Fibroblast of lung (primary cell): Measurements from ENCODE around the gene ACAN.

Experiments
- EZH2 ChIP-seq: IDR thresholded peaks from 2 replicates; pipeline ENCODE4 v1.5.1; 2012; ENCODE audit warnings: low read length, control low read depth, mild to moderate bottlenecking; ENCODE audit errors: missing control alignments
- TF ChIP-seq, protein P1 (sequence below), 2 donors: IDR thresholded peaks in 1 of 2; conservative IDR thresholded peaks in 1 of 2; 1 replicate in 1 of 2; 2 replicates in 1 of 2; pipeline ENCODE4 v1.5.1; 2011 to 2012; ENCODE audit warnings: low read length in 2 of 2, control low read depth in 1 of 2, inconsistent platforms in 1 of 2, low read depth in 1 of 2, mild to moderate bottlenecking in 1 of 2

DNA sequence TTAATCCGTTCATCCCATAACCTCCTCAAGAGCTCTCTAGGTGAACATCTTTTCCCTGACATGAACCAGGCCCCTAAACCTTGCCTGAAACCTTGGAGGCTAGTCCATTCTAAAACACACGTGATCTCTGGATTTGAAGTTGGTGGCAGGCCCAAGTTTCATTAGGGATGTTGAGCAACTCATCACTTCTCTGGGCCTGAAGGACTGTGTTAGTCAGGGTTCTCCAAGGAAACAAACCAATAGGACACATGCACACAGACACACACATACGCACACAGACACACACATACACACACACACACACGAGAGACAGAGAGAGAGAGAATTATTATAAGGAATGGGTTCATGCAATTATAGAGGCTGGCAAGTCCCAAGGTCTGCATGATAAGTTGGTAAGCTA lies 31.9 kb downstream of the ACAN start:
- TF ChIP-seq, protein P1, sequence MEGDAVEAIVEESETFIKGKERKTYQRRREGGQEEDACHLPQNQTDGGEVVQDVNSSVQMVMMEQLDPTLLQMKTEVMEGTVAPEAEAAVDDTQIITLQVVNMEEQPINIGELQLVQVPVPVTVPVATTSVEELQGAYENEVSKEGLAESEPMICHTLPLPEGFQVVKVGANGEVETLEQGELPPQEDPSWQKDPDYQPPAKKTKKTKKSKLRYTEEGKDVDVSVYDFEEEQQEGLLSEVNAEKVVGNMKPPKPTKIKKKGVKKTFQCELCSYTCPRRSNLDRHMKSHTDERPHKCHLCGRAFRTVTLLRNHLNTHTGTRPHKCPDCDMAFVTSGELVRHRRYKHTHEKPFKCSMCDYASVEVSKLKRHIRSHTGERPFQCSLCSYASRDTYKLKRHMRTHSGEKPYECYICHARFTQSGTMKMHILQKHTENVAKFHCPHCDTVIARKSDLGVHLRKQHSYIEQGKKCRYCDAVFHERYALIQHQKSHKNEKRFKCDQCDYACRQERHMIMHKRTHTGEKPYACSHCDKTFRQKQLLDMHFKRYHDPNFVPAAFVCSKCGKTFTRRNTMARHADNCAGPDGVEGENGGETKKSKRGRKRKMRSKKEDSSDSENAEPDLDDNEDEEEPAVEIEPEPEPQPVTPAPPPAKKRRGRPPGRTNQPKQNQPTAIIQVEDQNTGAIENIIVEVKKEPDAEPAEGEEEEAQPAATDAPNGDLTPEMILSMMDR (conservative IDR thresholded peaks at IDR 0.05 in 1 of 2, IDR thresholded peaks at IDR 0.05 in 1 of 2; ENCODE audit: low read depth in 1 of 2, low read length in 2 of 2): no peak
- no peak for TF ChIP-seq EZH2
